ENCODE measurements around the gene KRT4. TPM values are rescaled to one million over a fixed set of nuclear protein-coding genes. Genes with fewer than 3 reads are reported as not detected.

Gene KRT4
- total RNA-seq, 1 experiment from 2014 or later, result not detected

DNA sequence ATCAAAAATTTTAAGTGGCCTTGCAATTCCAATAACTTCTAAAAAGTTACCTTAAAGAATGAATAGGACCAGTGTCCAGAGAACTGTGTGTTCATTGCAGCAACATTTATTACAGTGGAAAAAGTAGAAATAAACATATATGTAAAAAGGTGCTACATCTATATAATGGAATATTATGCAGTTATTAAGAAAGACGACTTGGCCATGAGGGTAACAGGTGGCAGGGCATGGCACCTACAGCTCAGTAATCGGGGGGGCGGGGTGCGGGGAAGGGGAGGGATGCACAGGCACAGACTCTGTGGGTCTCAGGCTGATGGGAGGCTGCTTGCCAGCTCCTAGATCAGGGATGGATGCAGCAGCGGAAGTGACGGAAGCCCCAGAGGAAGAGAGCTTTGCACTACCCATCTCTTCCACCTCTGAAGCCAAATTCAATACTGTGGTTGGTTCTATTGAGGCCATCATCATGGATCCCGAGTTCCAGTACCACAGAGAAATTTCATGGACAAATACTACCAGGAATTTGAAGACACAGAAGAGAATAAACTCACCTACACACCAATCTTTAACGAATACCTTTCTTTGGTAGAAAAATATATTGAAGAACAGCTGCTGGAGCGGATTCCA is 50.8 kb downstream of the KRT4 start:
- TF ChIP-seq, protein P1, sequence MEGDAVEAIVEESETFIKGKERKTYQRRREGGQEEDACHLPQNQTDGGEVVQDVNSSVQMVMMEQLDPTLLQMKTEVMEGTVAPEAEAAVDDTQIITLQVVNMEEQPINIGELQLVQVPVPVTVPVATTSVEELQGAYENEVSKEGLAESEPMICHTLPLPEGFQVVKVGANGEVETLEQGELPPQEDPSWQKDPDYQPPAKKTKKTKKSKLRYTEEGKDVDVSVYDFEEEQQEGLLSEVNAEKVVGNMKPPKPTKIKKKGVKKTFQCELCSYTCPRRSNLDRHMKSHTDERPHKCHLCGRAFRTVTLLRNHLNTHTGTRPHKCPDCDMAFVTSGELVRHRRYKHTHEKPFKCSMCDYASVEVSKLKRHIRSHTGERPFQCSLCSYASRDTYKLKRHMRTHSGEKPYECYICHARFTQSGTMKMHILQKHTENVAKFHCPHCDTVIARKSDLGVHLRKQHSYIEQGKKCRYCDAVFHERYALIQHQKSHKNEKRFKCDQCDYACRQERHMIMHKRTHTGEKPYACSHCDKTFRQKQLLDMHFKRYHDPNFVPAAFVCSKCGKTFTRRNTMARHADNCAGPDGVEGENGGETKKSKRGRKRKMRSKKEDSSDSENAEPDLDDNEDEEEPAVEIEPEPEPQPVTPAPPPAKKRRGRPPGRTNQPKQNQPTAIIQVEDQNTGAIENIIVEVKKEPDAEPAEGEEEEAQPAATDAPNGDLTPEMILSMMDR (conservative IDR thresholded peaks at IDR 0.05), result no peak
- Histone ChIP-seq H4K91ac (ENCODE audit: insufficient read length, low read depth, low read length) (no peak overlapping the region), H3K9me3 (ENCODE audit: control insufficient read depth, low read depth, low read length) (no peaks in the 10 kb centered on the region), H3K23ac (ENCODE audit: insufficient read length, low read depth, low read length) (no peak overlapping the region), H3K9ac (ENCODE audit: extremely low read depth, insufficient read length, low read length) (no peak overlapping the region), H3K23me2 (ENCODE audit: insufficient read length, low read depth, low read length, poor library complexity, severe bottlenecking) (no peaks in the 10 kb centered on the region), H3K18ac (ENCODE audit: insufficient read length, low read depth, low read length) (no peak overlapping the region), H2BK15ac (ENCODE audit: low read depth, low read length) (no peak overlapping the region), H2AK5ac (ENCODE audit: insufficient read length, low read length) (no peak overlapping the region), H2BK12ac (ENCODE audit: insufficient read length, low read depth, low read length) (no peak overlapping the region), H3K27me3 (ENCODE audit: insufficient read depth, low read length) (no peaks in the 10 kb centered on the region), H3K4me1 (ENCODE audit: insufficient read depth, low read length) (no peaks in the 10 kb centered on the region), H2BK120ac (ENCODE audit: low read depth, low read length, poor library complexity, severe bottlenecking) (no peak overlapping the region), H2BK20ac (ENCODE audit: low read depth, low read length, poor library complexity, severe bottlenecking) (no peak overlapping the region), H3K56ac (ENCODE audit: insufficient read length, low read depth, low read length) (no peak overlapping the region), H2BK5ac (ENCODE audit: insufficient read length, low read length) (no peak overlapping the region), H3K79me1 (ENCODE audit: insufficient read depth, low read depth, low read length, poor library complexity, severe bottlenecking) (no peaks in the 10 kb centered on the region), H4K5ac (ENCODE audit: insufficient read length, low read depth, low read length) (no peak overlapping the region), H3K79me2 (ENCODE audit: insufficient read depth, low read length) (no peaks in the 10 kb centered on the region), H2AFZ (ENCODE audit: low read length) (no peak overlapping the region), H3K4ac (ENCODE audit: low read depth, low read length) (no peak overlapping the region), H3T11ph (ENCODE audit: low read length) (no peak overlapping the region), H4K20me1 (ENCODE audit: control insufficient read depth, insufficient read depth, insufficient read length) (no peaks in the 10 kb centered on the region), H3K4me2 (ENCODE audit: insufficient read depth, insufficient read length, low read length) (no peak overlapping the region), H4K8ac (replicated peaks; ENCODE audit: insufficient read length, low read depth, low read length) (no peak overlapping the region), H3K27ac (ENCODE audit: insufficient read length, low read depth, low read length) (no peak overlapping the region), H3K14ac (ENCODE audit: insufficient read depth, low read length) (no peak overlapping the region)
- H3K4me3 Mint-ChIP-seq, result no peak overlapping the region
- peaks cover 20% of the 10 kb centered on the region for H3K27me3 Mint-ChIP-seq (ENCODE audit: low read depth)
- peaks cover 17 to 32% of the 10 kb centered on the region in 2 experiments for H3K9me3 Mint-ChIP-seq
- no CpG with 5 or more reads among the region's 9 CpGs for WGBS (ENCODE audit: extremely low coverage, insufficient read length, low lambda C conversion rate)
- peaks cover 0 to 3% (median 0%) of the 10 kb centered on the region in 3 experiments; a peak in 1 of 7 replicates for H3K36me3 Mint-ChIP-seq (ENCODE audit: insufficient read depth in 1 of 3, low read depth in 3 of 3)
- H3K27ac Mint-ChIP-seq, result no peak overlapping the region
- H3K4me1 Mint-ChIP-seq, result no peaks in the 10 kb centered on the region
- DNase-seq, result no peak

All from H9 (cell line).